ENCODE measurements around the gene GDA. TPM values are rescaled to one million over a fixed set of nuclear protein-coding genes. Genes with fewer than 3 reads are reported as not detected.

Gene GDA
- total RNA-seq, 4 donors from 2014 or later: 0.46 to 2.0 (median 1.3) TPM; not detected in 1

GRCh38 chr9:72150661-72151060 is 1.4 kb downstream of the GDA start:
- 64 to 68% methylated on average over 6 of the region's 6 CpGs for WGBS, 2 donors
- intact Hi-C loops (cut with DNase I; ENCODE audit: low total_unique reads): no loop called here
- H3K4me3 ChIP-seq (ENCODE audit: low read depth, poor library complexity, severe bottlenecking): no peak overlapping the region
- DNase-seq (ENCODE audit: low spot score in 2 of 2): no peak
- TF ChIP-seq CTCF (IDR thresholded peaks at IDR 0.05) (no peak), POLR2A (IDR thresholded peaks at IDR 0.05) (no peak)

GRCh38 chr9:72151104-72151503 is 1.9 kb downstream of the GDA start:
- no peak for DNase-seq (ENCODE audit: low spot score in 2 of 2)
- intact Hi-C loops (cut with DNase I; ENCODE audit: low total_unique reads): no loop called here
- no peak overlapping the region for H3K4me3 ChIP-seq (ENCODE audit: low read depth, poor library complexity, severe bottlenecking)
- TF ChIP-seq CTCF (IDR thresholded peaks at IDR 0.05) (no peak), POLR2A (IDR thresholded peaks at IDR 0.05) (no peak)

- no peak for TF ChIP-seq CTCF (IDR thresholded peaks at IDR 0.05)
- no peak for TF ChIP-seq POLR2A (IDR thresholded peaks at IDR 0.05)
- intact Hi-C loops (cut with DNase I; ENCODE audit: low total_unique reads): no loop called here
- H3K4me3 ChIP-seq (ENCODE audit: low read depth, poor library complexity, severe bottlenecking): no peak overlapping the region
- 73 to 76% methylated on average over 9 of the region's 9 CpGs for WGBS, 2 donors
- DNase-seq (ENCODE audit: low spot score in 2 of 2): no peak
Measured at GRCh38 chr9:72154468-72155285, 5.4 kb downstream of the GDA start.

- H3K4me3 ChIP-seq (ENCODE audit: low read depth, poor library complexity, severe bottlenecking): no peak overlapping the region
- TF ChIP-seq CTCF (IDR thresholded peaks at IDR 0.05) (no peak), POLR2A (IDR thresholded peaks at IDR 0.05) (no peak)
- intact Hi-C loops (cut with DNase I; ENCODE audit: low total_unique reads): no loop called here
- DNase-seq (ENCODE audit: low spot score in 2 of 2): no peak
- 84 to 90% methylated on average over 2 of the region's 2 CpGs for WGBS, 2 donors
Measured at GRCh38 chr9:72155301-72155700, 6.1 kb downstream of the GDA start.

- H3K4me3 ChIP-seq (ENCODE audit: low read depth, poor library complexity, severe bottlenecking): no peak overlapping the region
- DNase-seq (ENCODE audit: low spot score in 2 of 2): no peak
- intact Hi-C loops (cut with DNase I; ENCODE audit: low total_unique reads): no loop called here
- TF ChIP-seq POLR2A (IDR thresholded peaks at IDR 0.05) (no peak), CTCF (IDR thresholded peaks at IDR 0.05) (no peak)
Measured at GRCh38 chr9:72156586-72156985, 7.3 kb downstream of the GDA start.

- TF ChIP-seq CTCF (IDR thresholded peaks at IDR 0.05) (no peak), POLR2A (IDR thresholded peaks at IDR 0.05) (no peak)
- DNase-seq (ENCODE audit: low spot score in 2 of 2): no peak
- 86 to 91% methylated on average over 3 of the region's 3 CpGs for WGBS, 2 donors
- H3K4me3 ChIP-seq (ENCODE audit: low read depth, poor library complexity, severe bottlenecking): no peak overlapping the region
- intact Hi-C loops (cut with DNase I; ENCODE audit: low total_unique reads): no loop called here
Measured at GRCh38 chr9:72158680-72159079, 9.4 kb downstream of the GDA start.

Measured in lower leg skin (tissue), 4 donors.